Neuronal stem cell (in vitro differentiated cells): ENCODE measurements around the gene PATJ.

Source experiments
- DNase-seq: peaks from one replicate; pipeline ENCODE4 v3.0.0-alpha.2; 2013; ENCODE audit warnings: low spot score
- H2AFZ ChIP-seq: one replicate; pipeline ENCODE4 v1.6.1; 2013; ENCODE audit warnings: mild to moderate bottlenecking, low read length, inconsistent platforms
- H2AK5ac ChIP-seq: 2 replicates; pipeline ENCODE4 v1.6.1; 2013; ENCODE audit warnings: low read depth, mild to moderate bottlenecking, inconsistent platforms, low read length, moderate library complexity, mixed read lengths
- H2BK120ac ChIP-seq: 2 replicates; pipeline ENCODE4 v1.6.1; 2013; ENCODE audit warnings: low read depth, mild to moderate bottlenecking, inconsistent platforms, low read length, moderate library complexity, mixed read lengths
- H2BK12ac ChIP-seq: one replicate; pipeline ENCODE4 v1.6.1; 2013; ENCODE audit warnings: low read length, inconsistent platforms
- H2BK15ac ChIP-seq: 2 replicates; pipeline ENCODE4 v1.6.1; 2013; ENCODE audit warnings: mild to moderate bottlenecking, low read length, inconsistent platforms, mixed read lengths
- H2BK5ac ChIP-seq: one replicate; pipeline ENCODE4 v1.6.1; 2013; ENCODE audit warnings: inconsistent platforms, mild to moderate bottlenecking, low read length, moderate library complexity
- H3K14ac ChIP-seq: one replicate; pipeline ENCODE4 v1.6.1; 2013; ENCODE audit warnings: low read length, inconsistent platforms
- H3K18ac ChIP-seq: 2 replicates; pipeline ENCODE4 v1.6.1; 2013; ENCODE audit warnings: low read length, inconsistent platforms
- H3K23ac ChIP-seq: 2 replicates; pipeline ENCODE4 v1.6.1; 2013; ENCODE audit warnings: low read depth, mild to moderate bottlenecking, mixed read lengths, low read length, inconsistent platforms; ENCODE audit not compliant: poor library complexity
- H3K27ac ChIP-seq: replicated peaks from 3 replicates; pipeline ENCODE4 v1.5.1; 2013; ENCODE audit warnings: low read length, inconsistent platforms
- H3K27me3 ChIP-seq, 3 experiments: 2 replicates each; pipeline ENCODE4 v1.6.1; 2013; ENCODE audit warnings: low read length in 3 of 3, mild to moderate bottlenecking in 2 of 3, inconsistent platforms in 1 of 3, low read depth in 1 of 3, mixed read lengths in 1 of 3, moderate library complexity in 1 of 3; ENCODE audit not compliant: control insufficient read depth in 3 of 3, insufficient read depth in 3 of 3
- H3K36me3 ChIP-seq, 2 donors: replicated peaks in 1 of 2; 2 replicates each; pipeline ENCODE4 v1.6.1; 2013; ENCODE audit warnings: low read length in 2 of 2; ENCODE audit not compliant: control insufficient read depth in 2 of 2, insufficient read depth in 2 of 2
- H3K4ac ChIP-seq: 2 replicates; pipeline ENCODE4 v1.6.1; 2013; ENCODE audit warnings: inconsistent platforms, mild to moderate bottlenecking, low read length, moderate library complexity
- H3K4me1 ChIP-seq, 2 donors: 1 replicate in 1 of 2; 2 replicates in 1 of 2; pipeline ENCODE4 v1.6.1; 2013; ENCODE audit warnings: low read length in 2 of 2, low read depth in 1 of 2; ENCODE audit not compliant: control insufficient read depth in 2 of 2, insufficient read depth in 1 of 2
- H3K4me2 ChIP-seq: one replicate; pipeline ENCODE4 v1.6.1; 2013; ENCODE audit warnings: mild to moderate bottlenecking, low read length, inconsistent platforms; ENCODE audit not compliant: insufficient read depth, poor library complexity, severe bottlenecking
- H3K4me3 ChIP-seq, 2 donors: 2 replicates each; pipeline ENCODE4 v1.5.1; 2013; ENCODE audit warnings: low read length in 2 of 2, mild to moderate bottlenecking in 2 of 2, inconsistent platforms in 1 of 2, moderate library complexity in 1 of 2
- H3K79me1 ChIP-seq: one replicate; pipeline ENCODE4 v1.6.1; 2013; ENCODE audit warnings: low read depth, mild to moderate bottlenecking, inconsistent platforms, low read length, moderate library complexity
- H3K9ac ChIP-seq: one replicate; pipeline ENCODE4 v1.6.1; 2013; ENCODE audit warnings: mild to moderate bottlenecking, low read depth, low read length, inconsistent platforms; ENCODE audit not compliant: poor library complexity
- H3K9me3 ChIP-seq, 2 donors: replicated peaks in 1 of 2; 2 replicates each; pipeline versions ENCODE3 to v1.6.1; 2013; ENCODE audit warnings: low read length in 2 of 2, mild to moderate bottlenecking in 2 of 2, inconsistent platforms in 1 of 2, low read depth in 1 of 2, mixed read lengths in 1 of 2, moderate library complexity in 1 of 2; ENCODE audit not compliant: control insufficient read depth in 2 of 2, insufficient read depth in 1 of 2
- H4K8ac ChIP-seq: one replicate; pipeline ENCODE4 v1.6.1; 2013; ENCODE audit warnings: low read depth, mild to moderate bottlenecking, inconsistent platforms, low read length, moderate library complexity
- H4K91ac ChIP-seq: one replicate; pipeline ENCODE4 v1.6.1; 2013; ENCODE audit warnings: low read length, low read depth, mild to moderate bottlenecking, inconsistent platforms; ENCODE audit not compliant: poor library complexity
- WGBS, 2 donors: extraction: QIAGEN DNeasy Blood & Tissue Kit; methylation state at CpG; one replicate each; pipeline ENCODE4 v1.1.7; 2013; ENCODE audit warnings: missing lambda C conversion rate in 2 of 2, mixed read lengths in 1 of 2; ENCODE audit not compliant: insufficient read length in 2 of 2, insufficient replicate concordance in 1 of 2; ENCODE audit errors: extremely low coverage in 2 of 2; 5-methylcytosine and 5-hydroxymethylcytosine counted together

Gene PATJ

DNA sequence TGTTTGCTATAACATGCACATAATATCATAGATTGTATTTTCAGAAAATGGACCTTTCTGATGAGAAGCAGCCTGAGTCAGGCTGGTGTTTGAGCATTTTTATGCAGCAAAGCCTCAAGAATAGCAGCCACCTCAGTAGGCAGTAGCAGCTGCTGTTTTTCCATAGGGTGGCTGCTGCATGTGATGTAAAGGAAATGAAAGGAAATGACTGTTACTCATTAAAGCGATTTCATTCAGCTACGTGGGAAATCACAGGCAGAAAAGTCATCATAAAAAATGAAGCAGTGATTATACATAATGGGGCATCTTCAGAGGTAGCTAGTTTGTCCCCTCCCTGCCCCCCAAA, 110.4 kb downstream of the PATJ start:
- Histone ChIP-seq H4K8ac (no peak overlapping the region), H3K9ac (no peak overlapping the region), H3K18ac (no peak overlapping the region), H2AK5ac (no peak overlapping the region), H3K4me2 (no peak overlapping the region), H3K9me3 (no peaks in the 10 kb centered on the region), H2BK120ac (no peak overlapping the region), H3K79me1 (no peaks in the 10 kb centered on the region), H3K4ac (no peak overlapping the region), H3K4me1 (no peaks in the 10 kb centered on the region), H3K4me3 (no peak overlapping the region), H2AFZ (no peak overlapping the region), H3K23ac (no peak overlapping the region), H2BK15ac (no peak overlapping the region), H3K14ac (no peak overlapping the region), H4K91ac (no peak overlapping the region), H3K36me3 (no peaks in the 10 kb centered on the region), H2BK12ac (no peak overlapping the region), H3K27me3 (no peaks in the 10 kb centered on the region), H2BK5ac (no peak overlapping the region), H3K27ac (no peak overlapping the region)
- WGBS, 2 donors = no CpG with 5 or more reads among the region's 2 CpGs
- no peak for DNase-seq

DNA sequence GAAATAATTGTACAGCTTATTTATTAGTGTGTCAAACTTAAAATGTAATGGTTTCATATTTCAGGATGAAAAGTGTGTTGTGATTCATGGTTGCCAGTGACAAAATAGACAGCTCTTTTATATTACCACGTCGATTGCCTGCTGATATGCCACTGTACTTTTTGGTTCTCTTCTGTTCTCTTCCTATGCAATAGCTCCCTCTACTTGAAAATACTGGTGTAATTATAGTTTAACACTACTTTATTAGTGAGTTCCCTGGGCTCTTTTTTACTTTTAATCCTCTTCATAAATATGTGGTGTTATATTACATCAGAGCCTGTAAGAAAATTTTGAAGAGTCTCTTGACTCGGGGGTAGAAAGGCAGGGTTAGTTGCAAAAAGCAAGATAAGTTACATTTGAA, 111.3 kb downstream of the PATJ start:
- H3K4me3 ChIP-seq = no peak overlapping the region
- H3K79me1 ChIP-seq = no peaks in the 10 kb centered on the region
- no peak overlapping the region for H3K27ac ChIP-seq
- H2BK15ac ChIP-seq = no peak overlapping the region
- no peaks in the 10 kb centered on the region for H3K27me3 ChIP-seq
- no peak overlapping the region for H3K9ac ChIP-seq
- H3K23ac ChIP-seq = no peak overlapping the region
- H3K4me2 ChIP-seq = no peak overlapping the region
- no peak overlapping the region for H3K4ac ChIP-seq
- no peak overlapping the region for H2BK12ac ChIP-seq
- WGBS, 2 donors = no CpG with 5 or more reads among the region's 3 CpGs
- H2AK5ac ChIP-seq = no peak overlapping the region
- H4K91ac ChIP-seq = no peak overlapping the region
- H2BK120ac ChIP-seq = no peak overlapping the region
- H2BK5ac ChIP-seq = no peak overlapping the region
- no peak overlapping the region for H4K8ac ChIP-seq
- H2AFZ ChIP-seq = no peak overlapping the region
- H3K36me3 ChIP-seq = no peaks in the 10 kb centered on the region
- H3K9me3 ChIP-seq = no peaks in the 10 kb centered on the region
- no peak for DNase-seq
- H3K4me1 ChIP-seq = no peaks in the 10 kb centered on the region
- no peak overlapping the region for H3K14ac ChIP-seq
- no peak overlapping the region for H3K18ac ChIP-seq

DNA sequence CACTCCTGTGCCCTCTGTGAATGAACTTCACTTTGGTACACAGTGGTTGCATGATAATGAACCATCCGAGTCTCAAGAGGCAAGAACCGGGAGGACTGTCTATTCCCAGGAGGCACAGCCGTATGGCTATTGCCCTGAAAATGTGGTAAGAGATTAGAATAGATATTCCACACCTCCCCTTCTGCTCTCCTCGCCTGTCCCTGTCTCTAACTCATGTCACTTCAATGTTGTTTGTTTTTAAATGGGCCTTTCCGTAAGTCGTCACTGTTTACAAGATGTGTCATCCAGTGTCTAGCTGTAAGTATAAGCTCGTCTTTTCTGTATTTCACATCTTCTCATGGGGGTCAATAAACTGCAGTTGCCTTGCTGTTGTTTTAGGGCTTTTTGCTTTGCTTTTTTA, 122.2 kb downstream of the PATJ start:
- H3K18ac ChIP-seq = no peak overlapping the region
- no peak overlapping the region for H3K14ac ChIP-seq
- H3K27me3 ChIP-seq = no peaks in the 10 kb centered on the region
- H2BK120ac ChIP-seq = no peak overlapping the region
- H3K4me2 ChIP-seq = no peak overlapping the region
- H4K8ac ChIP-seq = no peak overlapping the region
- no peaks in the 10 kb centered on the region for H3K79me1 ChIP-seq
- H3K36me3 ChIP-seq = peaks cover 0 to 2% of the 10 kb centered on the region in 2 donors
- H3K9ac ChIP-seq = no peak overlapping the region
- DNase-seq = no peak
- no peak overlapping the region for H3K23ac ChIP-seq
- no peaks in the 10 kb centered on the region for H3K9me3 ChIP-seq
- H3K27ac ChIP-seq = no peak overlapping the region
- H3K4me1 ChIP-seq = no peaks in the 10 kb centered on the region
- WGBS, 2 donors = no CpG with 5 or more reads among the region's 7 CpGs
- H4K91ac ChIP-seq = no peak overlapping the region
- no peak overlapping the region for H2AK5ac ChIP-seq
- H3K4ac ChIP-seq = no peak overlapping the region
- H2BK12ac ChIP-seq = no peak overlapping the region
- H2AFZ ChIP-seq = no peak overlapping the region
- H2BK15ac ChIP-seq = no peak overlapping the region
- no peak overlapping the region for H3K4me3 ChIP-seq
- H2BK5ac ChIP-seq = no peak overlapping the region

DNA sequence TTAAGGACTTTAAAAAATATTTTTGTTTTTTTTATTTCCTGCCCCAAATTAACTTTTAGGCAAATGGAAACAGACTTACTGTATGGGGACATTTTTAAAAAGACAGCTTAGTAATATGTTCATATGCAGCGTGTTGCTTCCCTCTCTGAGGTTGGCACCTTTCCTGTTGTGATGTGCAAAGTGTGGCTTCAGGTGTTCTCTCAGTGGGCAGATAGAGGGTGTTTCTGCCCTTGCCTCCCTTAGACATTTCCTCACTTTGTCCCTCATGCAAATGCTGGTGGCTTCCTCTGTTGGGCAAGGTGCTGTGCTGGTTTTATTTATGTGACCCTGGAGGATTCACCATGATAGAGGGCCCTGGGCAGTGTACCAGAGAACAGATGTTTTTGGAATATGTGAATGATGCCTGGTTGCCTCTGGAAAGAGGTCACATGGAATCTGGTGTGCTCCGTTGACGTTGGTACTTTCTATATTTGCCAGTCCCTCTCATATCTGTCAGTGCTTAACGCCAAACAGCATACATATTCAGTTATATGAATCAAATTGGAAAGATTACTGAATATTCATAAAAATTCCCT, 123.5 kb downstream of the PATJ start:
- Histone ChIP-seq H4K91ac (no peak overlapping the region), H3K4me3 (no peak overlapping the region), H3K23ac (no peak overlapping the region), H3K27me3 (no peaks in the 10 kb centered on the region), H3K4me1 (peaks cover 0 to 2% of the 10 kb centered on the region in 2 donors), H3K4me2 (no peak overlapping the region), H3K9me3 (no peaks in the 10 kb centered on the region), H3K79me1 (no peaks in the 10 kb centered on the region), H3K27ac (no peak overlapping the region), H3K18ac (no peak overlapping the region), H2BK15ac (no peak overlapping the region), H3K9ac (no peak overlapping the region), H2BK120ac (no peak overlapping the region), H3K4ac (no peak overlapping the region), H2AK5ac (no peak overlapping the region), H3K36me3 (peaks cover 0 to 2% of the 10 kb centered on the region in 2 donors), H2AFZ (no peak overlapping the region), H4K8ac (no peak overlapping the region), H2BK5ac (no peak overlapping the region), H2BK12ac (no peak overlapping the region), H3K14ac (no peak overlapping the region)
- DNase-seq = no peak
- no CpG with 5 or more reads among the region's 4 CpGs for WGBS, 2 donors
